HG02870 (cell line): ENCODE data around the gene PIGV.

Source experiments
- ATAC-seq: cut with Tn5 transposase; IDR thresholded peaks from one replicate; pipeline ENCODE4 v1.9.1; 2021; ENCODE audit warnings: mild to moderate bottlenecking, moderate library complexity; ENCODE audit not compliant: unreplicated experiment

Gene PIGV

GRCh38 chr1:26771643-26772321 lies 16.0 kb upstream of the PIGV start:
- no peak for ATAC-seq

GRCh38 chr1:26772687-26773086 lies 15.1 kb upstream of the PIGV start:
- ATAC-seq = no peak

- ATAC-seq = no peak
Measured at GRCh38 chr1:26774462-26774861, 13.3 kb upstream of the PIGV start.

GRCh38 chr1:26775666-26776065 lies 12.1 kb upstream of the PIGV start:
- ATAC-seq = no peak

GRCh38 chr1:26779098-26779668 lies 8.6 kb upstream of the PIGV start:
- no peak for ATAC-seq

GRCh38 chr1:26780344-26780957 lies 7.3 kb upstream of the PIGV start:
- ATAC-seq = no peak

- no peak for ATAC-seq
Measured at GRCh38 chr1:26781206-26781825, 6.4 kb upstream of the PIGV start.

- ATAC-seq = no peak
Measured at GRCh38 chr1:26782521-26783212, 5.1 kb upstream of the PIGV start.

GRCh38 chr1:26783646-26784022 lies 4.1 kb upstream of the PIGV start:
- no peak for ATAC-seq

- no peak for ATAC-seq
Measured at GRCh38 chr1:26784023-26784871, 3.5 kb upstream of the PIGV start.

GRCh38 chr1:26784886-26785285 lies 2.9 kb upstream of the PIGV start:
- ATAC-seq = no peak

- ATAC-seq = no peak
Measured at GRCh38 chr1:26785611-26786436, 1.9 kb upstream of the PIGV start.

GRCh38 chr1:26786437-26787380 lies 1.0 kb upstream of the PIGV start:
- ATAC-seq = no peak

GRCh38 chr1:26787381-26787705 lies 407 bp upstream of the PIGV start:
- peak; percentile 39 for ATAC-seq

GRCh38 chr1:26788515-26788785 lies 700 bp downstream of the PIGV start:
- no peak for ATAC-seq

- ATAC-seq = no peak
Measured at GRCh38 chr1:26788836-26789611, 1.3 kb downstream of the PIGV start.

- ATAC-seq = no peak
Measured at GRCh38 chr1:26789612-26789865, 1.8 kb downstream of the PIGV start.

GRCh38 chr1:26789931-26790330 lies 2.2 kb downstream of the PIGV start:
- no peak for ATAC-seq

- ATAC-seq = no peak
Measured at GRCh38 chr1:26790551-26790953, 2.8 kb downstream of the PIGV start.
